Upper lobe of left lung (tissue), 4 donors: ENCODE measurements around the gene BRMS1L.
"Not testable (repeated sequence)": the region's sequence is repeated elsewhere in the genome, so short reads cannot be mapped to it uniquely, and the experiment has no call there.

ENCODE experiments used
- EP300 ChIP-seq, 4 donors: sonication (generic); formaldehyde crosslinking; IDR thresholded peaks; one replicate each; pipeline ENCODE4 v1.5.1; 2017; ENCODE audit warnings: antibody characterized with exemption in 4 of 4, control low read depth in 2 of 4
- POLR2A ChIP-seq, 4 donors: fragments of 450-650 bp; IDR thresholded peaks; one replicate each; pipeline ENCODE4 v1.5.1; 2016 to 2017; ENCODE audit warnings: antibody characterized with exemption in 4 of 4, mild to moderate bottlenecking in 2 of 4
- TF ChIP-seq, protein P1 (sequence below), 6 experiments: fragments of 450-650 bp in 4 of 6; fragments of 200-600 bp in 2 of 6; sonication (generic) in 2 of 6; IDR thresholded peaks; one replicate each; pipeline ENCODE4 v1.5.1; 2016 to 2019; ENCODE audit warnings: antibody characterized with exemption in 6 of 6

DNA sequence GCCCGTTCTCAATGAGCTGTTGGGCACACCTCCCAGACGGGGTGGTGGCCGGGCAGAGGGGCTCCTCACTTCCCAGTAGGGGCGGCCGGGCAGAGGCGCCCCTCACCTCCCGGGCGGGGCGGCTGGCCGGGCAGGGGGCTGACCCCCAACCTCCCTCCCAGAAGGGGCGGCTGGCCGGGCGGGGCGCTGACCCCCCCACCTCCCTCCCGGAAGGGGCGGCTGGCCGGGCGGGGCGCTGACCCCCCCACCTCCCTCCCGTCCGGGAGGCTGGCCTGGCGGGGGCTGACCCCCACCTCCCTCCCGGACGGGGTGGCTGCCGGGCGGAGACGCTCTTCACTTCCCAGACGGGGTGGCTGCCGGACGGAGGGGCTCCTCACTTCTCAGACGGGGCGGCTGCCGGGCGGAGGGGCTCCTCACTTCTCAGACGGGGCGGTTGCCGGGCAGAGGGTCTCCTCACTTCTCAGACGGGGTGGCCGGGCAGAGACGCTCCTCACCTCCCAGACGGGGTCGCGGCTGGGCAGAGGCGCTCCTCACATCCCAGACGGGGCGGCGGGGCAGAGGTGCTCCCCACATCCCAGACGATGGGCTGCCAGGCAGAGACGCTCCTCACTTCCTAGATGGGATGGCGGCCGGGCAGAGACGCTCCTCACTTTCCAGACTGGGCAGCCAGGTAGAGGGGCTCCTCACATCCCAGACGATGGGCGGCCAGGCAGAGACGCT, 1.5 kb upstream of the BRMS1L start:
- TF ChIP-seq, protein P1, sequence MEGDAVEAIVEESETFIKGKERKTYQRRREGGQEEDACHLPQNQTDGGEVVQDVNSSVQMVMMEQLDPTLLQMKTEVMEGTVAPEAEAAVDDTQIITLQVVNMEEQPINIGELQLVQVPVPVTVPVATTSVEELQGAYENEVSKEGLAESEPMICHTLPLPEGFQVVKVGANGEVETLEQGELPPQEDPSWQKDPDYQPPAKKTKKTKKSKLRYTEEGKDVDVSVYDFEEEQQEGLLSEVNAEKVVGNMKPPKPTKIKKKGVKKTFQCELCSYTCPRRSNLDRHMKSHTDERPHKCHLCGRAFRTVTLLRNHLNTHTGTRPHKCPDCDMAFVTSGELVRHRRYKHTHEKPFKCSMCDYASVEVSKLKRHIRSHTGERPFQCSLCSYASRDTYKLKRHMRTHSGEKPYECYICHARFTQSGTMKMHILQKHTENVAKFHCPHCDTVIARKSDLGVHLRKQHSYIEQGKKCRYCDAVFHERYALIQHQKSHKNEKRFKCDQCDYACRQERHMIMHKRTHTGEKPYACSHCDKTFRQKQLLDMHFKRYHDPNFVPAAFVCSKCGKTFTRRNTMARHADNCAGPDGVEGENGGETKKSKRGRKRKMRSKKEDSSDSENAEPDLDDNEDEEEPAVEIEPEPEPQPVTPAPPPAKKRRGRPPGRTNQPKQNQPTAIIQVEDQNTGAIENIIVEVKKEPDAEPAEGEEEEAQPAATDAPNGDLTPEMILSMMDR (IDR thresholded peaks at IDR 0.05): not testable (repeated sequence)
- TF ChIP-seq POLR2A, EP300 (IDR thresholded peaks at IDR 0.05): not testable (repeated sequence)
